NCI-H1436 (cell line): ENCODE results near the gene FANK1.

Source experiments
- DNase-seq: peaks from one replicate; lab custom pipeline; 2025; lab: John Stamatoyannopoulos, UW

FANK1 gene

GRCh38 chr10:125985557-125986240 is 89.3 kb downstream of the FANK1 start:
- DNase-seq: no peak

GRCh38 chr10:125989791-125990190 is 93.4 kb downstream of the FANK1 start:
- no peak for DNase-seq

GRCh38 chr10:125990974-125991373 is 94.6 kb downstream of the FANK1 start:
- DNase-seq: no peak

- peak; percentile 8 for DNase-seq
These were observed 95.0 kb downstream of the FANK1 start for GRCh38 chr10:125991392-125991791.

GRCh38 chr10:125992254-125992653 is 95.9 kb downstream of the FANK1 start:
- no peak for DNase-seq

- DNase-seq: no peak
These were observed 98.2 kb downstream of the FANK1 start for GRCh38 chr10:125994601-125995000.

GRCh38 chr10:125995726-125996304 is 99.5 kb downstream of the FANK1 start:
- DNase-seq: no peak

- no peak for DNase-seq
These were observed 101.2 kb downstream of the FANK1 start for GRCh38 chr10:125997586-125997985.

- DNase-seq: no peak
These were observed 103.3 kb downstream of the FANK1 start for GRCh38 chr10:125999694-126000093.

GRCh38 chr10:126001576-126001975 is 105.2 kb downstream of the FANK1 start:
- no peak for DNase-seq

- no peak for DNase-seq
These were observed 108.4 kb downstream of the FANK1 start for GRCh38 chr10:126004752-126005151.

- no peak for DNase-seq
These were observed 109.9 kb downstream of the FANK1 start for GRCh38 chr10:126006264-126006663.

GRCh38 chr10:126006906-126007305 is 110.5 kb downstream of the FANK1 start:
- no peak for DNase-seq

- no peak for DNase-seq
These were observed 113.3 kb downstream of the FANK1 start for GRCh38 chr10:126009650-126010049.

- no peak for DNase-seq
These were observed 115.6 kb downstream of the FANK1 start for GRCh38 chr10:126011995-126012394.

- DNase-seq: no peak
These were observed 116.1 kb downstream of the FANK1 start for GRCh38 chr10:126012485-126012884.

GRCh38 chr10:126013489-126014281 is 117.3 kb downstream of the FANK1 start:
- DNase-seq: no peak

- no peak for DNase-seq
These were observed 117.9 kb downstream of the FANK1 start for GRCh38 chr10:126014309-126014708.

GRCh38 chr10:126015413-126015812 is 119.0 kb downstream of the FANK1 start:
- no peak for DNase-seq

- DNase-seq: no peak
These were observed 119.9 kb downstream of the FANK1 start for GRCh38 chr10:126016156-126016805.

- DNase-seq: no peak
These were observed 120.5 kb downstream of the FANK1 start for GRCh38 chr10:126016882-126017281.

- no peak for DNase-seq
These were observed 121.7 kb downstream of the FANK1 start for GRCh38 chr10:126017961-126018560.
